Measurements from ENCODE around the gene SDF2. TPM values are rescaled to one million over a fixed set of nuclear protein-coding genes. Genes with fewer than 3 reads are reported as not detected.

Gene SDF2
- total RNA-seq, 3 donors from 2014 or later, result 55.0 to 67.5 (median 56.3) TPM

DNA sequence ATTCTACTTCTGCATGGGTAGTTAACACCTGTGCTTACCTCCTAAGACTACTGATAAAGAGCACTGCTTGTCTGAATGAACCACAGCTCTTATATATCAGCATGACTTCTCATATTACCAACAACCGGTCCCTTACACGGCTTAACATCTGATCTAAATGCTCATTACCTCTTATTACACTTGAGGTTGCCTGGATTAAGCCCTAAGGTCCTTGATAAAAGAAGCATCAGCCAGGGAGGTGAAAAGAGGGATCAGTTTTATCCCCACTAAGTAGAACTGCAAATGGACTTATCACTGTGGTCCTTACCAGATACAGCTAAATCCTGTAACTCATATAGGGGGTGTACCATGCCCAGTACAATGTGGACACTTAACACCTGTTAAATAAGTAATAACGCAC lies 39.5 kb downstream of the SDF2 start:
- Histone ChIP-seq H3K36me3 (ENCODE audit: low read depth) (peaks cover 10% of the 10 kb centered on the region), H3K4me3 (no peak overlapping the region), H3K9me3 (no peaks in the 10 kb centered on the region), H3K4me1 (ENCODE audit: low read depth) (no peaks in the 10 kb centered on the region)
- no peak for DNase-seq
- TF ChIP-seq, protein P1, sequence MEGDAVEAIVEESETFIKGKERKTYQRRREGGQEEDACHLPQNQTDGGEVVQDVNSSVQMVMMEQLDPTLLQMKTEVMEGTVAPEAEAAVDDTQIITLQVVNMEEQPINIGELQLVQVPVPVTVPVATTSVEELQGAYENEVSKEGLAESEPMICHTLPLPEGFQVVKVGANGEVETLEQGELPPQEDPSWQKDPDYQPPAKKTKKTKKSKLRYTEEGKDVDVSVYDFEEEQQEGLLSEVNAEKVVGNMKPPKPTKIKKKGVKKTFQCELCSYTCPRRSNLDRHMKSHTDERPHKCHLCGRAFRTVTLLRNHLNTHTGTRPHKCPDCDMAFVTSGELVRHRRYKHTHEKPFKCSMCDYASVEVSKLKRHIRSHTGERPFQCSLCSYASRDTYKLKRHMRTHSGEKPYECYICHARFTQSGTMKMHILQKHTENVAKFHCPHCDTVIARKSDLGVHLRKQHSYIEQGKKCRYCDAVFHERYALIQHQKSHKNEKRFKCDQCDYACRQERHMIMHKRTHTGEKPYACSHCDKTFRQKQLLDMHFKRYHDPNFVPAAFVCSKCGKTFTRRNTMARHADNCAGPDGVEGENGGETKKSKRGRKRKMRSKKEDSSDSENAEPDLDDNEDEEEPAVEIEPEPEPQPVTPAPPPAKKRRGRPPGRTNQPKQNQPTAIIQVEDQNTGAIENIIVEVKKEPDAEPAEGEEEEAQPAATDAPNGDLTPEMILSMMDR (IDR thresholded peaks at IDR 0.05), result no peak
- no peak for ATAC-seq
- intact Hi-C loops (cut with DNase I, micrococcal nuclease), result no loop called here

DNA sequence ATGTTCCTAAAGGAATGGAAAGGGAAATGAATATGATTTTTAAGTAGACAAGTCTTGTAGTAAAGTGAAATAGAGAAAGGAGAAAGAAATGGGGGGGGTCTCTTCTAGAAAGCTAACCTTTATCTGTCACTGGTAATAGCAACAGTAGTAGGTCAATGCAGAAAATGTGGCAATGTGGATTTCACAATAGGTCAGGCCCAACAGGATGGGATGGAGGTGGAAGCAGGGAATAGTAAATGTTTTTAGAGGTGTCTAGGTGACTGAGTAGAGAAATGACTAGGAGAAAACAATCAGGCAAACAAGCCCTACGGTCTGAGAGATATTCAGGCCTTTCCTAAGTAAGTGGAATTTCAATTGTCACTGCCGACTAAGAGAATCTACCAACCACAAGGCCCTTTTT lies 41.7 kb downstream of the SDF2 start:
- ATAC-seq (no peak), DNase-seq (no peak)
- Histone ChIP-seq H3K4me1 (ENCODE audit: low read depth) (no peaks in the 10 kb centered on the region), H3K9me3 (no peaks in the 10 kb centered on the region), H3K4me3 (no peak overlapping the region), H3K36me3 (ENCODE audit: low read depth) (peaks cover 25% of the 10 kb centered on the region)
- TF ChIP-seq, protein P1 (IDR thresholded peaks at IDR 0.05), result no peak
- intact Hi-C loops (cut with DNase I, micrococcal nuclease), result no loop called here

- Histone ChIP-seq H3K9me3 (no peaks in the 10 kb centered on the region), H3K36me3 (ENCODE audit: low read depth) (peaks cover 25% of the 10 kb centered on the region), H3K4me3 (no peak overlapping the region), H3K4me1 (ENCODE audit: low read depth) (no peaks in the 10 kb centered on the region)
- DNase-seq (no peak), ATAC-seq (no peak)
- intact Hi-C loops (cut with DNase I, micrococcal nuclease), result no loop called here
- TF ChIP-seq, protein P1 (IDR thresholded peaks at IDR 0.05), result no peak
Observed at GRCh38 chr17:28618464-28618863, 43.2 kb downstream of the SDF2 start.

- intact Hi-C loops (cut with DNase I, micrococcal nuclease), result no loop called here
- H3K9me3 ChIP-seq, result no peaks in the 10 kb centered on the region
- TF ChIP-seq, protein P1 (IDR thresholded peaks at IDR 0.05), result no peak
- H3K4me3 ChIP-seq, result no peak overlapping the region
- ATAC-seq (no peak), DNase-seq (no peak)
- H3K36me3 ChIP-seq (ENCODE audit: low read depth), result peaks cover 22% of the 10 kb centered on the region
- H3K4me1 ChIP-seq (ENCODE audit: low read depth), result no peaks in the 10 kb centered on the region
Observed at GRCh38 chr17:28616281-28616680, 45.4 kb downstream of the SDF2 start.

DNA sequence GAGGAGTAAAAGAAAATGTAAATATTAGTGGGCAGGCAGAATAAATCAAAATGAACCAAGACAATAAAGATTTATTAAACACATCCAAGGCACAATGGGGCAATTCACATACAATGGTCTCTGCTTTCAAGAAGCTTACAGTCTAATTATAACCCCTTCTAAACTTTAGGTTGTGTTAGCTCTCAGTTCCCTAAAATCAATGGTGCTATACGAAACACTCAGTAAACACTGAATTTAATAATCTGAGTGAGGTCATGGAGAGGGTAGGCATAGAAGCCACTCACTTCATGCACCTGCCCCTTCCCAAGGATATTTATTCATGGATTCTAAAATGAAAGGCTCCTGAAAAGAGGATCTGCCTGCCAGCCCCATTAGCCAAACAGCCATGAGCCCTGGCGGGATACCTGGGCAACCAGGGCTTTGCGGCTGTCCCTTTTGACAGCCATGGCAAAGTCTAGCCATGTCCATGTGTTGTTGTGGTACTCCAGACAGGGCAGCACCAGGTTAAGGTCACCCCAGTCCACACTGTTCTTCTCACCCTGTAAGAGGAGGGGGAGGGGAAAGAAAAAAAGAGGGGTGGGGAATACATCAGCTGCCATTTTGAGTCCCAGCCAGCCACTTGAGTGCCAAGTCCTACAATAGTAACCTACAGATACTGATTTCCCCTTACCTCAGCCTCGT lies 46.3 kb downstream of the SDF2 start:
- Histone ChIP-seq H3K4me1 (ENCODE audit: low read depth) (no peaks in the 10 kb centered on the region), H3K36me3 (ENCODE audit: low read depth) (peaks cover 18% of the 10 kb centered on the region), H3K4me3 (no peak overlapping the region), H3K9me3 (no peaks in the 10 kb centered on the region)
- no peak for DNase-seq
- intact Hi-C loops (cut with DNase I, micrococcal nuclease), result no loop called here
- no peak for ATAC-seq
- TF ChIP-seq, protein P1 (IDR thresholded peaks at IDR 0.05), result no peak

All from mucosa of descending colon (tissue), 3 donors.